ENCODE measurements around the gene VAMP5. TPM values are rescaled to one million over a fixed set of nuclear protein-coding genes. Genes with fewer than 3 reads are reported as not detected.

The VAMP5 gene
- total RNA-seq, 1 experiment from 2014 or later = 15.1 TPM

GRCh38 chr2:85545780-85546240 is 38.4 kb upstream of the VAMP5 start:
- ChIA-PET POLR2A (interaction anchor here (1.8 kb wide), 1 partner anchor 127 kb away, joined by 8 read pairs; the partner anchor contains the start of gene SH2D6), CTCF (interaction anchor here (1.6 kb wide), 1 partner anchor 124 kb away, joined by 5 read pairs; no protein-coding TSS in a partner anchor)
- intact Hi-C loops (cut with micrococcal nuclease; ENCODE audit: unreplicated experiment) = no loop called here
- no peak for TF ChIP-seq CTCF (IDR thresholded peaks at IDR 0.05; ENCODE audit: insufficient read depth in 1 of 2, low read depth in 1 of 2, low read length in 1 of 2, severe bottlenecking in 1 of 2, unreplicated experiment in 1 of 2)
- Histone ChIP-seq H3K9me3 (no peaks in the 10 kb centered on the region), H3K4me1 (no peaks in the 10 kb centered on the region; the same call in none of the 2 replicates), H3K27me3 (replicated peaks; ENCODE audit: control insufficient read depth, insufficient read depth, low read length) (no peaks in the 10 kb centered on the region), H3K4me3 (ENCODE audit: low read depth, low read length) (no peak overlapping the region), H3K36me3 (ENCODE audit: control insufficient read depth, insufficient read depth, low read length) (peaks cover 5% of the 10 kb centered on the region)
- Mint-ChIP-seq H3K27ac (ENCODE audit: unreplicated experiment) (peak overlapping the region; percentile 37), H3K9me3 (ENCODE audit: unreplicated experiment) (no peaks in the 10 kb centered on the region), H3K27me3 (ENCODE audit: insufficient read depth, unreplicated experiment) (no peaks in the 10 kb centered on the region), H3K4me1 (ENCODE audit: low read depth, unreplicated experiment) (peaks cover 20% of the 10 kb centered on the region), H3K36me3 (ENCODE audit: insufficient read depth, unreplicated experiment) (peaks cover 98% of the 10 kb centered on the region), H3K4me3 (ENCODE audit: unreplicated experiment) (no peak overlapping the region)
- BruUV-seq (replicated peaks) = no TSS peak
- DNase-seq = no peak

GRCh38 chr2:85547089-85547858 is 37.0 kb upstream of the VAMP5 start:
- ChIA-PET POLR2A (interaction anchor here (1.6 kb wide), 1 partner anchor 14 kb away, joined by 5 read pairs; the partner anchor contains the start of gene GGCX), CTCF (interaction anchor here (1.6 to 2.2 kb wide), 2 partner anchors 126 kb away, joined by 5 to 8 read pairs; no protein-coding TSS in a partner anchor)
- TF ChIP-seq CTCF (IDR thresholded peaks at IDR 0.05; ENCODE audit: insufficient read depth in 1 of 2, low read depth in 1 of 2, low read length in 1 of 2, severe bottlenecking in 1 of 2, unreplicated experiment in 1 of 2) = no peak
- Histone ChIP-seq H3K27me3 (replicated peaks; ENCODE audit: control insufficient read depth, insufficient read depth, low read length) (no peaks in the 10 kb centered on the region), H3K4me1 (no peaks in the 10 kb centered on the region), H3K4me3 (ENCODE audit: low read depth, low read length) (no peak overlapping the region), H3K9me3 (no peaks in the 10 kb centered on the region), H3K36me3 (ENCODE audit: control insufficient read depth, insufficient read depth, low read length) (peaks cover 7% of the 10 kb centered on the region; the same call in 1 of the 2 replicates)
- intact Hi-C loops (cut with micrococcal nuclease; ENCODE audit: unreplicated experiment) = no loop called here
- no peak for DNase-seq
- H3K36me3 Mint-ChIP-seq (ENCODE audit: insufficient read depth, unreplicated experiment) = peaks cover 98% of the 10 kb centered on the region
- H3K4me1 Mint-ChIP-seq (ENCODE audit: low read depth, unreplicated experiment) = peaks cover 17% of the 10 kb centered on the region
- BruUV-seq (replicated peaks) = no TSS peak
- no peak overlapping the region for H3K4me3 Mint-ChIP-seq (ENCODE audit: unreplicated experiment)
- no peaks in the 10 kb centered on the region for H3K9me3 Mint-ChIP-seq (ENCODE audit: unreplicated experiment)
- H3K27ac Mint-ChIP-seq (ENCODE audit: unreplicated experiment) = peak overlapping the region; percentile 37
- no peaks in the 10 kb centered on the region for H3K27me3 Mint-ChIP-seq (ENCODE audit: insufficient read depth, unreplicated experiment)

DNA sequence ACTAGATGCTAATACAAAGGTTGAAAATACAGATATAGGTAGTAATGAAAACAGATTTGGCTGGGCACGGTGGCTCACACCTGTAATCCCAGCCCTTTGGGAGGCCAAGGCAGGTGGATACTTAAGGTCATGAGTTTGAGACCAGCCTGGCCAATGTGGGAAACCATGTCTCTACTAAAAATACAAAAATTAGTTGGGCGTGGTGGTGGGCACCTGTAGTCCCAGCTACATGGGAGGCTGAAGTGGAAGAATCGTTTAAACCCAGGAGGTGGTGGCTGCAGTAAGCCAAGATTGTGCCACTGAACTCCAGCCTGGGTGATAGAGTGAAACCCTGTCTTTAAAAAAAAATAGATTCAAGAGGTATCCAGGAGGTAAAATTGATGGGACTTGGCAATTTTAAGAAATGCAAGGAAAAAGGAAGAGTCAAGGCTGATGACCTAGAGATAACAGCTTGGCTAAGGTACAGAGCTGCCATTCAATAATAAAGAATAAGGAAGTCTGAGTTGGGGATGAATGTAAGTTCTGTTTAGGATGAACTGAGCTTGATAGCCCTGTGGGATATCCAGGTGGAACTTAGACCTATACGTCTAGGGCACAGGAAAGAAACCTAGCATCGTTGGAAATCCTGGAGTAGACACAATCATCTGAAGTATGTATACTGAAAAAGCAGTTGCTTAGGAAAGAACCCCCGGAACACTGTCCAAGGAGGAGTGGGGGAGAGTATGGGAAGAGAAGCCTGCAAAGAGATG is 36.2 kb upstream of the VAMP5 start:
- Histone ChIP-seq H3K36me3 (ENCODE audit: control insufficient read depth, insufficient read depth, low read length) (peaks cover 5% of the 10 kb centered on the region; the same call in 1 of the 2 replicates), H3K27me3 (replicated peaks; ENCODE audit: control insufficient read depth, insufficient read depth, low read length) (no peaks in the 10 kb centered on the region), H3K9me3 (no peaks in the 10 kb centered on the region), H3K4me1 (no peaks in the 10 kb centered on the region), H3K4me3 (ENCODE audit: low read depth, low read length) (no peak overlapping the region)
- H3K4me3 Mint-ChIP-seq (ENCODE audit: unreplicated experiment) = no peak overlapping the region
- peaks cover 12% of the 10 kb centered on the region for H3K4me1 Mint-ChIP-seq (ENCODE audit: low read depth, unreplicated experiment)
- ChIA-PET CTCF (interaction anchor here (0.6 to 2.2 kb wide), 3 partner anchors 8 to 127 kb away, joined by 3 to 8 read pairs (median 4); partner anchors contain the start of gene VAMP8), POLR2A (interaction anchor here (0.8 to 1.6 kb wide), 2 partner anchors 9 to 13 kb away, joined by 4 to 5 read pairs; partner anchors contain the start of genes GGCX and MAT2A)
- H3K27ac Mint-ChIP-seq (ENCODE audit: unreplicated experiment) = peak overlapping the region; percentile 10
- H3K36me3 Mint-ChIP-seq (ENCODE audit: insufficient read depth, unreplicated experiment) = peaks cover 95% of the 10 kb centered on the region
- TF ChIP-seq CTCF (IDR thresholded peaks at IDR 0.05; ENCODE audit: insufficient read depth in 1 of 2, low read depth in 1 of 2, low read length in 1 of 2, severe bottlenecking in 1 of 2, unreplicated experiment in 1 of 2) = no peak
- intact Hi-C loops (cut with micrococcal nuclease; ENCODE audit: unreplicated experiment) = no loop called here
- no TSS peak for BruUV-seq (replicated peaks)
- H3K27me3 Mint-ChIP-seq (ENCODE audit: insufficient read depth, unreplicated experiment) = no peaks in the 10 kb centered on the region
- no peak for DNase-seq
- H3K9me3 Mint-ChIP-seq (ENCODE audit: unreplicated experiment) = no peaks in the 10 kb centered on the region
